GM21447 (cell line): ENCODE results near the gene EXD3.

ENCODE experiments used
- ATAC-seq: cut with Tn5 transposase; IDR thresholded peaks from one replicate; pipeline ENCODE4 v1.9.1; 2021; ENCODE audit not compliant: unreplicated experiment

Gene EXD3

GRCh38 chr9:137367506-137368430 is 55.2 kb downstream of the EXD3 start:
- no peak for ATAC-seq

- no peak for ATAC-seq
Measured at GRCh38 chr9:137366891-137367381, 56.0 kb downstream of the EXD3 start.

- no peak for ATAC-seq
Measured at GRCh38 chr9:137366445-137366810, 56.5 kb downstream of the EXD3 start.

- ATAC-seq: no peak
Measured at GRCh38 chr9:137365552-137366444, 57.2 kb downstream of the EXD3 start.

GRCh38 chr9:137365056-137365455 is 57.9 kb downstream of the EXD3 start:
- ATAC-seq: no peak

- ATAC-seq: no peak
Measured at GRCh38 chr9:137359850-137360249, 63.1 kb downstream of the EXD3 start.

GRCh38 chr9:137358126-137358525 is 64.8 kb downstream of the EXD3 start:
- ATAC-seq: no peak

- ATAC-seq: no peak
Measured at GRCh38 chr9:137357166-137357565, 65.8 kb downstream of the EXD3 start.

- no peak for ATAC-seq
Measured at GRCh38 chr9:137355761-137356365, 67.1 kb downstream of the EXD3 start.

GRCh38 chr9:137354845-137355760 is 67.9 kb downstream of the EXD3 start:
- no peak for ATAC-seq

GRCh38 chr9:137354153-137354844 is 68.7 kb downstream of the EXD3 start:
- ATAC-seq: no peak

GRCh38 chr9:137353223-137354152 is 69.5 kb downstream of the EXD3 start:
- ATAC-seq: no peak

- no peak for ATAC-seq
Measured at GRCh38 chr9:137352511-137353222, 70.3 kb downstream of the EXD3 start.

- no peak for ATAC-seq
Measured at GRCh38 chr9:137351781-137352501, 71.0 kb downstream of the EXD3 start.

- no peak for ATAC-seq
Measured at GRCh38 chr9:137350696-137351584, 72.0 kb downstream of the EXD3 start.

- ATAC-seq: no peak
Measured at GRCh38 chr9:137349471-137350033, 73.4 kb downstream of the EXD3 start.
